IMR-90 (cell line): ENCODE data around the gene GATA6. TPM values are rescaled to one million over a fixed set of nuclear protein-coding genes. Genes with fewer than 3 reads are reported as not detected.
A peak's percentile ranks its signal among the peaks of the same experiment; 100 is the strongest.
"Not testable (repeated sequence)": the region's sequence is repeated elsewhere in the genome, so short reads cannot be mapped to it uniquely, and the experiment has no call there.

Experiments
- ATAC-seq: fragments of 200-7000 bp; cut with Tn5 transposase; 2 replicates; pipeline ENCODE4 v1.9.1; 2020; ENCODE audit warnings: low read depth, mild to moderate bottlenecking, moderate library complexity
- BruUV-seq: library from RNA; stranded (reverse); fragments of 400-500 nt; replicated peaks from 2 replicates; lab custom pipeline; 2021; lab: Mats Ljungman, UMichigan
- CTCF ChIA-PET: fragments of 300-600 bp; formaldehyde crosslinking; extraction: SDS; loops from one replicate; lab custom pipeline; 2021; ENCODE audit warnings: antibody characterized with exemption; lab: Yijun Ruan, JAX
- POLR2A ChIA-PET: fragments of 300-600 bp; sonication (Branson Sonifier 250); formaldehyde crosslinking; loops from one replicate; lab custom pipeline; 2022; ENCODE audit warnings: antibody characterized with exemption; ENCODE audit not compliant: unreplicated experiment; lab: Charles Lee
- DNase-seq: peaks from one replicate; pipeline ENCODE4 v3.0.0; 2013
- H2AFZ ChIP-seq: replicated peaks from 2 replicates; pipeline ENCODE3; 2013; ENCODE audit warnings: low read length, mild to moderate bottlenecking; ENCODE audit not compliant: poor library complexity
- H2AK5ac ChIP-seq: 2 replicates; pipeline ENCODE4 v1.6.1; 2013; ENCODE audit warnings: low read depth, low read length, inconsistent platforms
- H2AK9ac ChIP-seq: replicated peaks from 2 replicates; pipeline ENCODE3; 2013; ENCODE audit warnings: mild to moderate bottlenecking, low read depth, low read length, moderate library complexity; ENCODE audit not compliant: poor library complexity
- H2BK120ac ChIP-seq: 2 replicates; pipeline ENCODE4 v1.6.1; 2013; ENCODE audit warnings: low read depth, low read length, inconsistent platforms
- H2BK15ac ChIP-seq: 3 replicates; pipeline ENCODE4 v1.6.1; 2013; ENCODE audit warnings: low read depth, low read length, inconsistent platforms
- H2BK20ac ChIP-seq: 2 replicates; pipeline ENCODE4 v1.6.1; 2013; ENCODE audit warnings: low read depth, mild to moderate bottlenecking, inconsistent platforms, low read length, moderate library complexity
- H2BK5ac ChIP-seq: 2 replicates; pipeline ENCODE4 v1.6.1; 2013; ENCODE audit warnings: mild to moderate bottlenecking, low read depth, low read length, inconsistent platforms; ENCODE audit not compliant: poor library complexity, severe bottlenecking
- H3K14ac ChIP-seq: replicated peaks from 2 replicates; pipeline ENCODE4 v1.6.1; 2013; ENCODE audit warnings: low read depth, low read length, inconsistent platforms
- H3K18ac ChIP-seq: 2 replicates; pipeline ENCODE4 v1.6.1; 2013; ENCODE audit warnings: low read depth, low read length, control low read depth
- H3K23ac ChIP-seq: 2 replicates; pipeline ENCODE4 v1.6.1; 2013; ENCODE audit warnings: low read depth, low read length, inconsistent platforms
- H3K27ac ChIP-seq: 2 replicates; pipeline ENCODE4 v1.5.1; 2013; ENCODE audit warnings: mild to moderate bottlenecking, control low read depth, low read length; ENCODE audit not compliant: insufficient read depth
- H3K27me3 ChIP-seq: 2 replicates; pipeline ENCODE4 v1.6.1; 2013; ENCODE audit warnings: low read length; ENCODE audit not compliant: control insufficient read depth, insufficient read depth
- H3K36me3 ChIP-seq: 2 replicates; pipeline ENCODE4 v1.6.1; 2013; ENCODE audit warnings: low read length, mixed read lengths; ENCODE audit not compliant: control insufficient read depth, insufficient read depth
- H3K4ac ChIP-seq: 2 replicates; pipeline ENCODE4 v1.6.1; 2013; ENCODE audit warnings: low read depth, low read length, inconsistent platforms
- H3K4me1 ChIP-seq: 2 replicates; pipeline ENCODE4 v1.6.1; 2013; ENCODE audit warnings: low read length, mixed read lengths; ENCODE audit not compliant: control insufficient read depth, insufficient read depth
- H3K4me2 ChIP-seq: 2 replicates; pipeline ENCODE4 v1.6.1; 2013; ENCODE audit warnings: low read depth, mild to moderate bottlenecking, control low read depth, low read length, moderate library complexity
- H3K4me3 ChIP-seq: 2 replicates; pipeline ENCODE4 v1.5.1; 2013; ENCODE audit warnings: low read depth, mild to moderate bottlenecking, control low read depth, low read length, moderate library complexity; ENCODE audit not compliant: insufficient read depth
- H3K56ac ChIP-seq: 2 replicates; pipeline ENCODE4 v1.6.1; 2013; ENCODE audit warnings: low read length, inconsistent platforms; ENCODE audit not compliant: insufficient read depth; ENCODE audit errors: extremely low read depth
- H3K79me1 ChIP-seq, 2 experiments: 2 replicates each; pipeline ENCODE4 v1.6.1; 2013; ENCODE audit warnings: low read length in 2 of 2, inconsistent platforms in 1 of 2, low read depth in 1 of 2
- H3K9ac ChIP-seq: 2 replicates; pipeline ENCODE4 v1.6.1; 2013; ENCODE audit warnings: low read depth, low read length, control low read depth
- H3K9me1 ChIP-seq: 2 replicates; pipeline ENCODE4 v1.6.1; 2013; ENCODE audit warnings: low read length, inconsistent platforms; ENCODE audit not compliant: insufficient read depth
- H3K9me3 ChIP-seq: 2 replicates; pipeline ENCODE4 v1.6.1; 2013; ENCODE audit warnings: low read length; ENCODE audit not compliant: control insufficient read depth, insufficient read depth
- H4K20me1 ChIP-seq: 2 replicates; pipeline ENCODE4 v1.6.1; 2013; ENCODE audit warnings: low read length, inconsistent platforms; ENCODE audit not compliant: insufficient read depth
- H4K5ac ChIP-seq: 2 replicates; pipeline ENCODE4 v1.6.1; 2013; ENCODE audit warnings: mild to moderate bottlenecking, low read depth, low read length, control low read depth
- H4K8ac ChIP-seq, 2 experiments: 2 replicates each; pipeline ENCODE4 v1.6.1; 2013; ENCODE audit warnings: low read depth in 2 of 2, low read length in 2 of 2, control low read depth in 1 of 2, inconsistent platforms in 1 of 2
- H4K91ac ChIP-seq: 2 replicates; pipeline ENCODE4 v1.6.1; 2013; ENCODE audit warnings: low read depth, low read length, inconsistent platforms; ENCODE audit not compliant: insufficient read depth
- CEBPB ChIP-seq: IDR thresholded peaks from 2 replicates; pipeline ENCODE4 v1.6.1; 2012; ENCODE audit warnings: low read depth, low read length, improper control_type of control experiment
- MAFK ChIP-seq: IDR thresholded peaks from 2 replicates; pipeline ENCODE4 v1.6.1; 2012; ENCODE audit warnings: low read depth, low read length, improper control_type of control experiment
- MAZ ChIP-seq: IDR thresholded peaks from 2 replicates; pipeline ENCODE4 v1.6.1; 2012; ENCODE audit warnings: low read depth, mild to moderate bottlenecking, low read length, improper control_type of control experiment, moderate library complexity, borderline replicate concordance
- POLR2A ChIP-seq: IDR thresholded peaks from 2 replicates; pipeline ENCODE4 v1.6.1; 2012; ENCODE audit warnings: mild to moderate bottlenecking, low read depth, low read length
- RAD21 ChIP-seq: IDR thresholded peaks from 2 replicates; pipeline ENCODE4 v1.6.1; 2012; ENCODE audit warnings: low read length, improper control_type of control experiment
- RCOR1 ChIP-seq: IDR thresholded peaks from 2 replicates; pipeline ENCODE4 v1.6.1; 2012; ENCODE audit warnings: mild to moderate bottlenecking, low read length, improper control_type of control experiment; ENCODE audit not compliant: insufficient replicate concordance
- RFX5 ChIP-seq: IDR thresholded peaks from 2 replicates; pipeline ENCODE4 v1.8.0; 2012; ENCODE audit warnings: low read depth, mild to moderate bottlenecking, low read length, moderate library complexity
- WGBS, 2 experiments: methylation state at CpG; one replicate each; pipeline versions ENCODE4 v1.1.5 to v1.1.7; 2013; ENCODE audit warnings: missing lambda C conversion rate in 2 of 2; ENCODE audit not compliant: insufficient read length in 1 of 2; ENCODE audit errors: extremely low coverage in 2 of 2; 5-methylcytosine and 5-hydroxymethylcytosine counted together
- dilution Hi-C: fragments of 300-500 bp; cut with HindIII; formaldehyde crosslinking; loops from one replicate; pipeline ENCODE4 v1.14.3; 2018; ENCODE audit warnings: low sequenced_read_pairs; ENCODE audit not compliant: unreplicated experiment
- in situ Hi-C: fragments of 300-500 bp; cut with MboI; formaldehyde crosslinking; loops from 3 replicates; pipeline ENCODE4 v1.14.3; 2019; ENCODE audit warnings: low sequenced_read_pairs, inconsistent platforms, mixed read lengths
- intact Hi-C: fragments of 100-400 bp; cut with micrococcal nuclease; formaldehyde crosslinking; loops from 2 replicates; pipeline ENCODE4 v1.10.0; 2022
- polyA plus RNA-seq, 3 experiments: library from polyadenylated mRNA; depleted of rRNA; stranded (reverse); fragments of >200 nt; gene quantifications; 2 replicates each; pipeline ENCODE4 v1.2.3, GENCODE V29; 2012; ENCODE audit warnings: low replicate concordance in 1 of 3
- total RNA-seq: library from RNA; depleted of rRNA; stranded (reverse); fragments of >200 nt; gene quantifications from 2 replicates; pipeline ENCODE4 v1.2.3, GENCODE V29; 2012

Gene GATA6
- total and polyA plus RNA-seq, 2 of the 4 experiments (the other 2 are of a cell fraction), result 2.5 to 4.0 TPM

DNA sequence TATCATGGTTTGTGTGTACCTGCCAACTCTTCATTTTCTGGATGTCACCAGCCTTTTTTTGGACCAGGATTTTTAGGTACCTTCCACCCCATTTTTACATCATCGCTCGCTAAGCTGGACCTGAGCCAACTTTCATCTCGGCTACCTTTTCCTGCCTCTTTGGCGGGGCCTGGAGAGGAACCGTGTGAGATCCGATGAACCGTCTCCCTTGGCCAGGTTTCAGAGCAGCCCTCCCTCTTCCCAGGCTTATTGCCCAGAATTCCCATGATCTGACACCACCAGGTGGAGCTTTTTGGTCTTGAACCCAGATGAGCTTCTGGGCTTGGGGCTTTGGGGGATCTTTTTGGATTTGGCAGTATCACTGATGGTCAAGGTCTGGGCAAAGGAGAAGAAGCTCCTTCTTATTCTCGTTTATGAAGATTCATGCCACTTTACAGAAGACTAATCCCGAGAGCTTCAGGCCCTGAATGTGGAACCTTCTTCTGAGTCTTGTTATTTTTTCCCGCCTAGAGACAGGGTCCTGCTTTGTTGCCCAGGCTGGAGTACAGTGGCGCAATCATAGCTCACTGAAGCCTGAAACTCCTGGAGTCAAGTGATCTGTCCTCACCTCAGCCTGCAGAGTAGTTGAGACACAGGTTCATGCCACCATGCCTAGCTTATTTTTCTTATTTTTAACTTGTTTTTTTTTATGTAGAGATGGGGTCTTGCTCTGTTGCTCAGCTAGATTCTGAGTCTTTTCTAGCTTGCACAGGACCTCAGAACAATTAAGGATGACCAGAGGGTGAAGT lies 50.4 kb downstream of the GATA6 start:
- Histone ChIP-seq H4K91ac (no peak overlapping the region), H3K36me3 (no peaks in the 10 kb centered on the region), H3K14ac (no peak overlapping the region), H3K9me3 (no peaks in the 10 kb centered on the region), H3K56ac (no peak overlapping the region), H3K27ac (no peak overlapping the region), H3K4me1 (no peaks in the 10 kb centered on the region), H2AK5ac (no peak overlapping the region), H2AK9ac (no peak overlapping the region), H3K23ac (no peak overlapping the region), H3K9ac (no peak overlapping the region), H3K4me3 (no peak overlapping the region), H3K4ac (no peak overlapping the region), H4K8ac (no peak overlapping the region), H3K27me3 (0 out of 2 replicates have a peak, but pooled peaks cover 2% of the 10 kb centered on the region), H3K4me2 (no peak overlapping the region), H2BK120ac (no peak overlapping the region), H3K9me1 (no peaks in the 10 kb centered on the region; the same call in 1 of the 2 replicates), H4K20me1 (no peaks in the 10 kb centered on the region), H3K18ac (no peak overlapping the region), H2AFZ (no peak overlapping the region), H3K79me1 (no peaks in the 10 kb centered on the region), H2BK20ac (no peak overlapping the region), H2BK5ac (no peak overlapping the region), H4K5ac (no peak overlapping the region), H2BK15ac (no peak overlapping the region)
- no peak for ATAC-seq
- no TSS peak for BruUV-seq
- TF ChIP-seq RFX5 (no peak), RCOR1 (no peak), MAZ (no peak), MAFK (no peak), POLR2A (no peak), RAD21 (peak; percentile 15; the same call in 1 of the 2 replicates), CEBPB (no peak)
- no peak for DNase-seq
- dilution Hi-C loops (no loop called here), intact Hi-C loops (loop anchor here (10.0 kb wide), 1 partner anchor 85 kb away; no protein-coding TSS in a partner anchor), in situ Hi-C loops (no loop called here)
- ChIA-PET CTCF (no interaction called here), POLR2A (interaction anchor here (0.6 kb wide), 1 partner anchor 126 kb away, joined by 7 read pairs; no protein-coding TSS in a partner anchor)
- WGBS, 2 experiments, result 82% methylated on average over 6 of the region's 11 CpGs; no CpG with 5 or more reads in 1 of the 2 experiments

GRCh38 chr18:22220585-22220984 lies 51.2 kb downstream of the GATA6 start:
- H2BK15ac ChIP-seq, H4K5ac ChIP-seq, in situ Hi-C loops, H3K9ac ChIP-seq, H3K36me3 ChIP-seq, DNase-seq, H3K27me3 ChIP-seq, CTCF ChIA-PET, H3K4me2 ChIP-seq, H4K8ac ChIP-seq, H2BK20ac ChIP-seq, H2AFZ ChIP-seq, ATAC-seq, H4K91ac ChIP-seq, H3K27ac ChIP-seq, H3K14ac ChIP-seq, POLR2A ChIA-PET, H3K56ac ChIP-seq, H2AK5ac ChIP-seq, H3K4me1 ChIP-seq, H3K4ac ChIP-seq, H2AK9ac ChIP-seq, H2BK120ac ChIP-seq, H2BK5ac ChIP-seq, BruUV-seq, H3K79me1 ChIP-seq, H3K9me1 ChIP-seq, H3K18ac ChIP-seq, H3K4me3 ChIP-seq, H3K23ac ChIP-seq, H3K9me3 ChIP-seq, H4K20me1 ChIP-seq, dilution Hi-C loops: not testable (repeated sequence)
- intact Hi-C loops, result loop anchor here (10.0 kb wide), 1 partner anchor 84 kb away; no protein-coding TSS in a partner anchor
